Activated T-cell treated with anti-CD3 and anti-CD28 coated beads, Interleukin-2, amount 50 U/mL, for 24 hours (primary cell): ENCODE results near the gene ZNF132.
"Not testable (repeated sequence)": the region's sequence is repeated elsewhere in the genome, so short reads cannot be mapped to it uniquely, and the experiment has no call there.

Experiments
- DNase-seq: peaks from one replicate; pipeline ENCODE4 v3.0.0-alpha.2; 2020
- H3K27ac Mint-ChIP-seq: 2 replicates; pipeline ENCODE4 v1.8.0; 2020; ENCODE audit warnings: mild to moderate bottlenecking, mixed read lengths
- H3K27me3 Mint-ChIP-seq: 2 replicates; pipeline ENCODE4 v1.8.0; 2020; ENCODE audit warnings: mixed read lengths
- H3K36me3 Mint-ChIP-seq: 2 replicates; pipeline ENCODE4 v1.8.0; 2020; ENCODE audit warnings: low read depth, mixed read lengths
- H3K4me1 Mint-ChIP-seq: 2 replicates; pipeline ENCODE4 v1.8.0; 2020; ENCODE audit warnings: low read depth, mixed read lengths
- H3K4me3 Mint-ChIP-seq: 2 replicates; pipeline ENCODE4 v1.8.0; 2020; ENCODE audit warnings: mild to moderate bottlenecking, moderate library complexity, mixed read lengths
- H3K9me3 Mint-ChIP-seq: 2 replicates; pipeline ENCODE4 v1.8.0; 2020; ENCODE audit warnings: mixed read lengths

ZNF132 gene

DNA sequence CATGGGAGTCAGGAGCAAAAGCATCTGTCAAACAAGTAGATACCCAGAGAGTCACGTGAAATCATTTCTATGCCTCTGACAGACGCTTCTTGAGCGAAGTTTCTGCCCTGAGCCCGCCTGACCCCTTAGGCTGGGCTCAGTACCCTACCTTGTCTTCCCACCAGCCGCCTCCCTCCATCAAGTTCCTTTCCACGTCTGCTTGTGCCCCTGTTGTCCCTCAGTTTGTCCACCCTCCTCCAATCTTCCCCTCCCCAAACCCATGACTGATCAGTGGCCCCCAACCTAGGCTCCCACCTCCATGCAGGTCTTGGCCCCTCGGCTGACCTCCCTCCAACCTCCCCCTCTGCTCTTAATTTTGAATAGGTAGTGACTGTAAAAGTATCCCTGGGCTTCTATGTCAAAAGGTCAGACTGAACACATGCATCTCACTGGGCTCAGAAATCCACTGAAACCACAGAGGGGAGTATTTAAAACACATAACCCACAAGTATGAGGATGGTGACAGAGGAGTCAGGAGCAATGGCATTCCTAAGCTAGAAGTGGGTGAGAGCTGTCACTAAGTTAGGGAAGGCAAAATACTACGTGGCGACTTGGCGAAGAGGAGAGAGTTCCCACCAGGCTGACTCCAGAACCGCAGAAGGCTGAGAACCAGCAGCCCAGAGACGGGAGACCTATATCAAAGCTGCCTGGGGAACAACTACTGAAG is 34.5 kb upstream of the ZNF132 start:
- peaks cover 54% of the 10 kb centered on the region for H3K36me3 Mint-ChIP-seq
- no peak for DNase-seq
- peak overlapping the region; percentile 99 for H3K27ac Mint-ChIP-seq
- no peaks in the 10 kb centered on the region for H3K27me3 Mint-ChIP-seq
- no peaks in the 10 kb centered on the region for H3K9me3 Mint-ChIP-seq
- H3K4me3 Mint-ChIP-seq: peak overlapping the region; percentile 13
- H3K4me1 Mint-ChIP-seq: peaks cover 29% of the 10 kb centered on the region

DNA sequence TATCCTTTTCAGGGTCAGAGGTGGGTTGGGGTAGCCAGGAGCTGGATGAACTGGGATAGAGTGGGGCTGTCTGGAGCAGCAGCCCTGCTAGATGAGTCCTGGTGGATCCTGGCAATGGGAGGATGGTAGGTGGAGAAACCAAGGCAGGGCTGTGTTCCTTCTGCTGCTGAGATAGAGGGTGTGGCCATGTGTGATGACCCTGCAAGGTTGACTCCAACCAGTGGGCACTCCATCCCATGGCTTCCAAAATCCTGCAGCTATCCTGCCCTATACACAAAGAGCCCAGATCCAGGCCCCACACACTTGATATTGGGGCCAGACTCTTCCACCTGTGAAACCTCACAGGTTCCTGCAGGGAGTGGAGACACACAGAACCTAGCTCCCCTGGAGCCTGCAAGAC is 33.8 kb upstream of the ZNF132 start:
- peak overlapping the region; percentile 13 for H3K4me3 Mint-ChIP-seq
- peak overlapping the region; percentile 10 for H3K27ac Mint-ChIP-seq
- H3K27me3 Mint-ChIP-seq: no peaks in the 10 kb centered on the region
- H3K4me1 Mint-ChIP-seq: peaks cover 36% of the 10 kb centered on the region
- DNase-seq: no peak
- H3K9me3 Mint-ChIP-seq: no peaks in the 10 kb centered on the region
- H3K36me3 Mint-ChIP-seq: peaks cover 54% of the 10 kb centered on the region

DNA sequence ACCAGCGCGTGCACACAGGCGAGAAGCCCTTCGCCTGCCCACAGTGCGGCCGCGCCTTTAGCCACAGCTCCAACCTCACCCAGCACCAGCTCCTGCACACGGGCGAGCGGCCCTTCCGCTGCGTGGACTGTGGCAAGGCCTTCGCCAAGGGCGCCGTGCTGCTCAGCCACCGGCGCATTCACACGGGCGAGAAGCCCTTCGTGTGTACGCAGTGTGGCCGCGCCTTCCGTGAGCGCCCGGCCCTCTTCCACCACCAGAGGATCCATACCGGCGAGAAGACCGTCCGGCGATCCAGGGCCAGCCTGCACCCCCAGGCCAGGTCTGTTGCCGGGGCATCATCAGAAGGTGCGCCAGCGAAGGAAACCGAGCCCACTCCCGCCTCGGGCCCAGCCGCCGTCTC is 31.8 kb upstream of the ZNF132 start:
- peaks cover 45% of the 10 kb centered on the region for H3K4me1 Mint-ChIP-seq
- H3K27ac Mint-ChIP-seq: no peak overlapping the region
- no peak for DNase-seq
- no peaks in the 10 kb centered on the region for H3K27me3 Mint-ChIP-seq
- H3K36me3 Mint-ChIP-seq: peaks cover 61% of the 10 kb centered on the region
- H3K9me3 Mint-ChIP-seq: no peaks in the 10 kb centered on the region
- no peak overlapping the region for H3K4me3 Mint-ChIP-seq

DNA sequence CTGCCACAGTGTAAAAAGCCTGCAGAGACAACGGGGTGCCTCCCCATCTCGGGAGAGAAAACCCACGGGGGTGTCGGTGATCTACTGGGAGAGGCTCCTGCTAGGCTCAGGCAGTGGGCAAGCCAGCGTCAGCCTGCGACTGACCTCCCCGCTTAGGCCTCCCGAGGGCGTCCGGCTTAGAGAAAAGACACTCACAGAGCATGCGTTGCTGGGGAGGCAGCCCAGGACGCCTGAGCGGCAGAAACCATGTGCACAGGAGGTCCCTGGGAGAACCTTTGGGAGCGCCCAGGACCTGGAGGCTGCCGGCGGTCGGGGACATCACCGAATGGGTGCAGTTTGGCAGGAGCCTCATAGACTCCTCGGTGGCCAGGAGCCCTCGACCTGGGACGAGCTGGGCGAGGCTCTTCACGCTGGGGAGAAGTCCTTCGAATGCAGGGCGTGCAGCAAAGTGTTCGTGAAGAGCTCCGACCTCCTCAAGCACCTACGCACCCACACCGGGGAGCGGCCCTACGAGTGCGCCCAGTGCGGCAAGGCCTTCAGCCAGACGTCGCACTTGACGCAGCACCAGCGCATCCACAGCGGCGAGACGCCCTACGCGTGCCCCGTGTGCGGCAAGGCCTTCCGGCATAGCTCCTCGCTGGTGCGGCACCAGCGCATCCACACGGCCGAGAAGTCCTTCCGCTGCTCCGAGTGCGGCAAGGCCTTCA is 31.0 kb upstream of the ZNF132 start:
- H3K9me3 Mint-ChIP-seq, H3K27me3 Mint-ChIP-seq, H3K4me3 Mint-ChIP-seq, H3K27ac Mint-ChIP-seq, DNase-seq: not testable (repeated sequence)
- Mint-ChIP-seq H3K4me1 (peaks cover 44% of the 10 kb centered on the region), H3K36me3 (peaks cover 61% of the 10 kb centered on the region)

DNA sequence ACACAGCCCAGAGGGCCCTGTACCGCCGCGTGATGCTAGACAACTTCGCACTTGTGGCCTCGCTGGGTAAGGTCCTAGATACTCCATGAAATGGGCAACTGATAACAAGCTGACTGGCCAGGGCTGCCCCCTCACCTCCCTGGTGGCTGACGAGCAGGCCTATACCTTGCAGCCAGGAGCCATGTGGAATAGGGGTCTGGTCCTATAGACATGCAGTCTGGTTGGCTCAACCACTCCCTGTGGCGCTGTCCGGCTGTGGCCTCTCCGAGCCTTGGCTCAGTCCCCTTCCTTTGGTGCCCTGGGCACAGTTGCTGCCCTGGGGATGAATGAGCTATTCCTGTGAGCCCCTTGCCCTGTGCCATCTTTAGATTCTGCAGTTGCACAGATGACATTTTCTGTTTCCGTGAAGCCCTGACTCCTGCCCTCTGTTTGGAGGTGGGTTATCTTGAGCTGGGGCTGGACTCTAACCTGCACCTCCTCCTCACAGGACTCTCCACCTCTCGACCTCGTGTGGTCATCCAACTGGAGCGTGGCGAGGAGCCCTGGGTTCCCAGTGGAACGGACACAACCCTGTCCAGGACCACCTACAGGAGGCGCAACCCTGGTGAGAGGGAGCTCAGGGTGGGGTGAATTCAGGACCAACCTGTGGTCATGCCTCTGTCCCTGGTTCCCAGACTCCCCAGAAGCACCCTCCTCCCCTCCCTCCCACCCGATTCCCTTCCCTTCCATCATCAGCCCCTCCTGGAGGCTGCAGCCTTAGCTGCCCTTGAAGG is 29.5 kb upstream of the ZNF132 start:
- peaks cover 31% of the 10 kb centered on the region for H3K4me1 Mint-ChIP-seq
- peak overlapping the region; percentile 47 for H3K27ac Mint-ChIP-seq
- no peak for DNase-seq
- H3K9me3 Mint-ChIP-seq: no peaks in the 10 kb centered on the region
- H3K36me3 Mint-ChIP-seq: peaks cover 61% of the 10 kb centered on the region
- peaks cover 3% of the 10 kb centered on the region for H3K27me3 Mint-ChIP-seq
- peak overlapping the region; percentile 90 for H3K4me3 Mint-ChIP-seq

DNA sequence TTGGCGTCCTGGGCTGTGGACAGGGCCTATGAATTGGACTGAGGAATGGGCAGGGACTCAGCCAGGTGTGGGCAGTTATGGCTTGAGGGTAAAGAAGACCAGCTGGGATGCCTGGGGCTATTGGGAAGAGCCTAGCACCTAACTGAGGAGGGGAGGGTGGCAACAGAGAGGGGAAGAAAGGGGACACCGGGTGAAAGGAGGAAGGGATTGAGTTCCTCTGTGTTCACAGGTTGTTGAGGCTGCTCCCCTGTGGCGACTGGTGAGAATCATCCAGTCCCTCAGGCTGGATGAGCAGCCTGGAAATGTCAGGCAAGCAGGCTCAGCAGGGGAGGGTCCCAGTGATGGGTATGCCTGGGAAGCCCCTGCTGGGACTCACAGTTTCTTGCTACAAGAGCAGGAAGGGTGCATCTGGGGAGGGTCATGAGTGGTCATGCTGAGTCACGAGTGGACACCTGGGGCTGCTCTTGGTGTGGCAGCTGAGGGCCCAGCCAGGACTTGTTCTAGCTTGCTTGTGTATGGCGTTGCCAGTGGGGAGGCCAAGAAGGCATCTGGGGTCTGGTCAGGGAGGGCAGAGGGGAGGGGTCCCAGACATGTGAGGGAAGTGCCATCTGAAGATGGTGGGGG is 28.4 kb upstream of the ZNF132 start:
- no peak for DNase-seq
- H3K4me3 Mint-ChIP-seq: peak overlapping the region; percentile 90
- H3K27ac Mint-ChIP-seq: peak overlapping the region; percentile 79
- peaks cover 53% of the 10 kb centered on the region for H3K36me3 Mint-ChIP-seq
- peaks cover 3% of the 10 kb centered on the region for H3K27me3 Mint-ChIP-seq
- H3K9me3 Mint-ChIP-seq: no peaks in the 10 kb centered on the region
- peaks cover 28% of the 10 kb centered on the region for H3K4me1 Mint-ChIP-seq

DNA sequence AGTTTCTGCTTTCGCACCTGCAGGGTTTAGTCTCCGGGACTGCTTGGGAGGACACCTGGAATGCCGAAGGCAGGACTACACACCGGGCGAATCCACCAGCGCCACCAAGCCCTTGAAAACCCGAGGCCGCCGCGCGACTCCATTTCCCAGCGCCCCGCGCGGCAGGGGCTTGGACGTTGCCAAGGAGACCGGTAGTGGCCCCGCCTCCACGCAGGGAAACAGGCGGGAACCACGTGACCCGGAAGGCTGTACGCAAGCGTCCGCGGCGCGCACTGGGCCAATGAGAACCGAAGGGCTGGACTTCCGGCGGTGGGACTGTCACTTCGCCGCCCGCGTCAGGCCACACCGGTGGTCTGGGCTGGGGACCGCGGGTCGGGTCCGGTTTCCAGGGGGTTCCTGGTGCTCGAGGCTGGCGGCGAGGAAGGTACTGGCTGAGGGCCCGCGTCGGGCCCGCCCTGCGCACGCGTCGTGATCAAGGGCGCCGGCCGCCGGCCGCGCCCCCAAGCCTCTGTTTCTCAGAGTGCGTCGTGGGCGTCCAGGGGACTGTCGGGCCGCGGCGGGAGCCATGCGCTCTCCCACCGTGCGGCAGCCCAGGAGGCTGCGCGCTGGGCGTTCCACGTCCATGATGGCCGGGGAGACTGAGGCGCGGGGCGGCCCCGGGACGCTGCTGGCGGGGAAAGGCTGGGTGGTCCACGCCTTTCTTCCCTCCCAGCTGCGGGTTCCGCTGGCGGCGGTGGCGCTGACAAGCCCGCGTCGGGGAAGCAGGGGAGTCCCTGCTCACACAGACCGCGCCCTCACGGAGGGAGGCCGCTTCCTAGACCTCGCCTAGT is 27.0 kb upstream of the ZNF132 start, which contains the start of gene ZNF324:
Gene ZNF324 (plus strand): TSS at position 321 of the 830 bp plus-strand sequence. CDS start 2,106 bp downstream, outside the sequence.
- DNase-seq: peak; percentile 98
- H3K36me3 Mint-ChIP-seq: peaks cover 40% of the 10 kb centered on the region
- peaks cover 27% of the 10 kb centered on the region for H3K4me1 Mint-ChIP-seq
- H3K9me3 Mint-ChIP-seq: no peaks in the 10 kb centered on the region
- peak within 1 kb of the TSS; percentile 79 for H3K27ac Mint-ChIP-seq
- peak within 1 kb of the TSS; percentile 90 for H3K4me3 Mint-ChIP-seq
- H3K27me3 Mint-ChIP-seq: peaks cover 3% of the 10 kb centered on the region

DNA sequence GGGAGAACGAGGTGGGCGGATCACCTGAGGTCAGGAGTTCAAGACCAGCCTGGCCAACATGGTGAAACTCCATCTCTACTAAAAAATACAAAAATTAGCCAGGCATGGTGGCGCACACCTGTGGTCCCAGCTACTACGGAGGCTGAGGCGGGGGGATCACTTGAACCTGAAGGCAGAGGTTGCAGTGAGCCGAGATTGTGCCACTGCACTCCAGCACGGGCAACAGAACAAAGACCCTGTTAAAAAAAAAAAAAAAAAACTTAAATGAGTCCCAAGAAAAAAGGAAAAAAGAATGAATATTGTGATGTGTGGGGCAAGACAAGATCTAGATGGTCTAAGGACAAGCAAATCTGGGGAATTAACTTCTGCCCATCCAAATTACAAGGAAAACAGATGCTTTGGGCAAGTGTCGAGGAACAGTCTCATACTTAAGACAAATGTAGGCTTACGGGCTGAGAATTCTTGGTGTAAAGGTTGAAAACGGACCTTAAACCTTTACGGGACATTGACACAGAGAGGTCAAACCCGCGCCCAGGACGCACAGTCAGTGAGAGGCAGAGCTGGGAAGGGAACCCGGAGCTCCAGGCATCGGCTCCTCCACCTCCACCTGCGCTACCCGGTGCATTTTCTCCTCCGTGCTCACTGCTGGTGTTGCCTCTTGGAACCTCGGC is 26.3 kb upstream of the ZNF132 start:
- Mint-ChIP-seq H3K27ac (peak overlapping the region; percentile 79), H3K9me3 (no peaks in the 10 kb centered on the region), H3K4me3 (peak overlapping the region; percentile 90), H3K27me3 (peaks cover 3% of the 10 kb centered on the region), H3K4me1 (peaks cover 27% of the 10 kb centered on the region), H3K36me3 (peaks cover 35% of the 10 kb centered on the region)
- DNase-seq: no peak

DNA sequence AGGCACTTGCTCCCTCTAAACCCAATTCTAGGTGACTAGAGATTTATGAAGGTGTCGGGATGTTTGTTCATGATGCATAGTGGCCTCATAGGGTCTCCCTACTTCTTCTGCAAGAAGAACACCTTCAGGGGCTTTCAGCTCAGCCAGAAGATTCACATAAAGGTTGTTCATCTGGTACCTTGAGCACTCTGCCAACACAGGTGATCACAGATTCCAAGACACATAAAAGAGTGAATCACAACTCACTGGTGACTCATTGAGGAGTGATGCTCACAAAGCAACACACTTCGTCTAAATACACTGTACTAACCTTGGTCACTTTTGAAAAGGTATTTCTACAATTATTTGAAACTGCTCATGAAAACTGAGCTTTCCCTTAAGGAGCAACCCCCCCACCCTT is 20.1 kb upstream of the ZNF132 start:
- no peak overlapping the region for H3K4me3 Mint-ChIP-seq
- H3K4me1 Mint-ChIP-seq: peaks cover 6% of the 10 kb centered on the region
- no peak overlapping the region for H3K27ac Mint-ChIP-seq
- peaks cover 38% of the 10 kb centered on the region for H3K36me3 Mint-ChIP-seq
- no peaks in the 10 kb centered on the region for H3K9me3 Mint-ChIP-seq
- H3K27me3 Mint-ChIP-seq: no peaks in the 10 kb centered on the region
- no peak for DNase-seq

DNA sequence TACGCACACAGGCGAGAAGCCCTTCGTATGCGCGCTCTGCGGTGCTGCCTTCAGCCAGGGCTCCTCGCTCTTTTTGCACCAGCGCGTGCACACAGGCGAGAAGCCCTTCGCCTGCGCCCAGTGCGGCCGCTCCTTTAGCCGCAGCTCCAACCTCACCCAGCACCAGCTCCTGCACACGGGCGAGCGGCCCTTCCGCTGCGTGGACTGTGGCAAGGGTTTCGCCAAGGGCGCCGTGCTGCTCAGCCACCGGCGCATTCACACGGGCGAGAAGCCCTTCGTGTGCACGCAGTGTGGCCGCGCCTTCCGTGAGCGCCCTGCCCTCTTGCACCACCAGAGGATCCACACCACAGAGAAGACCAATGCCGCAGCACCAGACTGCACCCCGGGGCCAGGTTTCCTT is 16.2 kb upstream of the ZNF132 start:
- H3K36me3 Mint-ChIP-seq: peaks cover 56% of the 10 kb centered on the region
- peaks cover 20% of the 10 kb centered on the region for H3K4me1 Mint-ChIP-seq
- no peak overlapping the region for H3K27ac Mint-ChIP-seq

DNA sequence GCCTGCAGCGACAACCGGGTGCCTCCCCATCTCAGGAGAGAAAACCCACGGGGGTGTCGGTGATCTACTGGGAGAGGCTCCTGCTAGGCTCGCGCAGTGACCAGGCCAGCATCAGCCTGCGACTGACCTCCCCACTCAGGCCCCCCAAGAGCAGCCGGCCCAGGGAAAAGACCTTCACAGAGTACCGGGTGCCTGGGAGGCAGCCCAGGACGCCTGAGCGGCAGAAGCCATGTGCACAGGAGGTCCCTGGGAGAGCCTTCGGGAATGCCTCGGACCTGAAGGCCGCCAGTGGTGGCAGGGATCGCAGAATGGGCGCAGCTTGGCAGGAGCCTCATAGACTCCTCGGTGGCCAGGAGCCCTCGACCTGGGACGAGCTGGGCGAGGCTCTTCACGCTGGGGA is 15.4 kb upstream of the ZNF132 start:
- no peak for DNase-seq
- H3K4me3 Mint-ChIP-seq: no peak overlapping the region
- H3K9me3 Mint-ChIP-seq: peaks cover 7% of the 10 kb centered on the region
- H3K27ac Mint-ChIP-seq: no peak overlapping the region
- peaks cover 8% of the 10 kb centered on the region for H3K27me3 Mint-ChIP-seq
- peaks cover 27% of the 10 kb centered on the region for H3K4me1 Mint-ChIP-seq
- H3K36me3 Mint-ChIP-seq: peaks cover 55% of the 10 kb centered on the region

More for the DNA sequence above, 16.2 kb upstream of the ZNF132 start:
- H3K9me3 Mint-ChIP-seq: peaks cover 2% of the 10 kb centered on the region
- DNase-seq: no peak
- H3K4me3 Mint-ChIP-seq: no peak overlapping the region
- H3K27me3 Mint-ChIP-seq: peaks cover 2% of the 10 kb centered on the region

DNA sequence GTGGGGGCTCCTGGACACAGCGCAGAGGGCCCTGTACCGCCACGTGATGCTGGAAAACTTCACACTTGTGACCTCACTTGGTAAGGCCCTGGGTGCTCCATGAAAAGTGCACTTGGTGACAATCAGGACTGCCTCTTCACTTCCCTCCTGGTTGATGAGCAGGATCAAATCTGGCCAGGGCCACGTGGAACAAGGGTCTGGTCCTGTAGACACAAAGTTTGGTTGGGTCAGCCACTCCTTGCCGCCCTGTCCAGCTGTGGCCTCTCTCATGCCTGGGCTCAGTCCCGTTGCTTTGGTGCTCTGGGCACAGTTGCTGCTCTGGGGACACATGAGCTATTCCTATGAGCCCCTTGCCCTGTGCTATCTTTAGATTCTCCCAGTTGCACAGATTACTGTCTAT is 13.8 kb upstream of the ZNF132 start:
- peaks cover 52% of the 10 kb centered on the region for H3K36me3 Mint-ChIP-seq
- H3K4me1 Mint-ChIP-seq: peaks cover 31% of the 10 kb centered on the region
- H3K4me3 Mint-ChIP-seq: no peak overlapping the region
- H3K9me3 Mint-ChIP-seq: peaks cover 16% of the 10 kb centered on the region
- no peak for DNase-seq
- H3K27me3 Mint-ChIP-seq: peaks cover 17% of the 10 kb centered on the region
- no peak overlapping the region for H3K27ac Mint-ChIP-seq

DNA sequence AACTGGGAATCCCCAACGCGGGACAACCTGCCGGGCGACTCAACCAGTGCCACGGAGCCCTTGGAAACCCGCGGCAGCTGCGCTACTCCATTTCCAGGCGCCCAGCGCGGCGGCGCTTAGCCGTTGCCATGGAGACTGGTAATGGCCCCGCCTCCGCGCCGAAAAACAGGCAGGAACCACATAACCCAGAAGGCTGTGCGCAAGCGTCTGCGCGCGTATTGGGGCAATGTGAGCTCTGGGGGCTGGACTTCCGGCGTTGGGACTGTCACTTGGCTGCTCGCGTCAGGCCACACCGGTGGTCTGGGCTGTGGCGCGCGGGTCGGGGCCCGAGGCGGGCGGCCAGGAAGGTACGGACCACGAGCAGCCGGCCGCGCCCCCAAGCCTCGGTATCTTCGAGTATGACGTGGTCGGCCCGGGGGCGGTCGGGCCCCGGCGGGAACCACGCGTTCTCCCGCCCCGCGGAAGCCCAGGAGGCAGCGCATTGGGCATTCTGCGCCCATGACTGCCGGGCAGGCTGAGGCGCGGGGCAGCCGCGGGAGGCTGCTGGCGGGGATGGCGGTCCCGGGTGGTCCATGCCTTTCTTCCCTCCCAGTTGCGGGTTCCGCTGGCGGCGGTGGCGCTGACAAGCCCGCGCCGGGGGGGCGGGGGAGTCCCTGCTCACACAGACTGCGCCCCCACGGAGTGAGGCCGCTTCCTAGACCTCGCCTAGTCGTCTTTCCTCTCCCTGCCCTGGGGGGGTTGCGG is 11.6 kb upstream of the ZNF132 start, which contains the start of gene ZNF324B:
Gene ZNF324B (plus strand): TSS at position 265 of the 744 bp plus-strand sequence. CDS start 2,080 bp downstream, outside the sequence.
- Mint-ChIP-seq H3K36me3 (peaks cover 34% of the 10 kb centered on the region), H3K9me3 (peaks cover 24% of the 10 kb centered on the region), H3K27me3 (peaks cover 35% of the 10 kb centered on the region), H3K4me3 (peak within 1 kb of the TSS; percentile 84), H3K4me1 (peaks cover 31% of the 10 kb centered on the region), H3K27ac (peak within 1 kb of the TSS; percentile 69)
- peak; percentile 97 for DNase-seq
